A549 (cell line): Measurements from ENCODE around the gene GPR153. TPM values are rescaled to one million over a fixed set of nuclear protein-coding genes. Genes with fewer than 3 reads are reported as not detected.

ENCODE experiments used
- ATAC-seq, 2 experiments: fragments of 200-7000 bp in 1 of 2; fragments of >200 bp in 1 of 2; cut with Nextera tagmentation in 1 of 2; cut with Tn5 transposase in 1 of 2; 3 replicates each; pipeline versions ENCODE4 v1.8.0 to v1.9.1; 2018 to 2020; ENCODE audit warnings: mild to moderate bottlenecking in 1 of 2, moderate library complexity in 1 of 2
- CTCF ChIA-PET: fragments of 300-600 bp; sonication (Branson Sonifier 250); formaldehyde crosslinking; extraction: SDS; loops from one replicate; lab custom pipeline; 2021; ENCODE audit warnings: antibody characterized with exemption, inconsistent platforms; lab: Yijun Ruan, JAX
- POLR2A ChIA-PET: fragments of 350-600 bp; formaldehyde crosslinking; extraction: SDS; loops from one replicate; lab custom pipeline; 2021; ENCODE audit warnings: antibody characterized with exemption, inconsistent platforms; lab: Yijun Ruan, JAX
- DNase-seq, 2 experiments: peaks; one replicate each; pipeline versions ENCODE4 v3.0.0 to v3.0.0-alpha.2; 2011 to 2016; ENCODE audit warnings: low read depth in 1 of 2, low spot score in 1 of 2
- FAIRE-seq: peaks from 2 replicates; lab custom pipeline; 2011; peaks lifted over from hg19 to GRCh38; lab: Jason Lieb, UNC
- H3K27ac ChIP-seq, 2 experiments: fragments of >200 bp; sonication (Bioruptor Twin); formaldehyde crosslinking; 3 replicates each; pipeline ENCODE4 v1.5.1; 2016 to 2017
- H3K4me1 ChIP-seq: fragments of >200 bp; sonication (Bioruptor Twin); formaldehyde crosslinking; 3 replicates; pipeline ENCODE4 v1.6.1; 2016
- H3K4me2 ChIP-seq: fragments of >200 bp; sonication (Bioruptor Twin); formaldehyde crosslinking; 3 replicates; pipeline ENCODE4 v1.6.1; 2016
- H3K4me3 ChIP-seq: fragments of >200 bp; sonication (Bioruptor Twin); formaldehyde crosslinking; 3 replicates; pipeline ENCODE4 v1.5.1; 2016
- H3K9me3 ChIP-seq: fragments of >200 bp; sonication (Bioruptor Twin); formaldehyde crosslinking; 3 replicates; pipeline ENCODE4 v1.6.1; 2016
- ATOH8 ChIP-seq: fragments of 250-450 bp; sonication (Bioruptor Pico); IDR thresholded peaks from 2 replicates; pipeline ENCODE4 v1.5.0; 2020; ENCODE audit warnings: low read depth, mild to moderate bottlenecking, moderate library complexity
- CEBPB ChIP-seq, 2 experiments: fragments of >200 bp in 1 of 2; sonication (Bioruptor Twin) in 1 of 2; formaldehyde crosslinking in 1 of 2; IDR thresholded peaks; 2 replicates each; pipeline ENCODE4 v1.6.1; 2012 to 2016
- CHD2 ChIP-seq: fragments of 150-350 bp; IDR thresholded peaks from 2 replicates; pipeline ENCODE4 v1.6.1; 2014; ENCODE audit warnings: low read length; ENCODE audit not compliant: partially characterized antibody
- CHD4 ChIP-seq: fragments of 200-600 bp; sonication (generic); IDR thresholded peaks from 2 replicates; pipeline ENCODE4 v1.6.1; 2016; ENCODE audit warnings: antibody characterized with exemption, mild to moderate bottlenecking, borderline replicate concordance
- E2F6 ChIP-seq: IDR thresholded peaks from 2 replicates; pipeline ENCODE4 v1.6.1; 2012; ENCODE audit warnings: low read depth, borderline replicate concordance
- EHF ChIP-seq: fragments of 250-450 bp; sonication (Bioruptor Pico); IDR thresholded peaks from 2 replicates; pipeline ENCODE4 v1.5.0; 2020; ENCODE audit warnings: mild to moderate bottlenecking
- EHMT2 ChIP-seq: fragments of 200-600 bp; sonication (generic); IDR thresholded peaks from 2 replicates; pipeline ENCODE4 v1.6.1; 2016; ENCODE audit warnings: antibody characterized with exemption, low read depth, mild to moderate bottlenecking, moderate library complexity
- EP300 ChIP-seq, 2 experiments: fragments of >200 bp; sonication (Bioruptor Twin); formaldehyde crosslinking; IDR thresholded peaks; 2 replicates in 1 of 2; 3 replicates in 1 of 2; pipeline ENCODE4 v1.6.1; 2016 to 2017
- ESRRA ChIP-seq: fragments of 150-350 bp; IDR thresholded peaks from 2 replicates; pipeline ENCODE4 v1.6.1; 2014; ENCODE audit warnings: mild to moderate bottlenecking, low read length, borderline replicate concordance
- FOSL2 ChIP-seq, 2 experiments: fragments of 450-650 bp in 1 of 2; fragments of >200 bp in 1 of 2; sonication (Bioruptor Twin) in 1 of 2; formaldehyde crosslinking; IDR thresholded peaks; 2 replicates each; pipeline versions ENCODE4 v1.5.0 to v1.6.1; 2016 to 2020; ENCODE audit warnings: mild to moderate bottlenecking in 1 of 2, moderate library complexity in 1 of 2
- GATA3 ChIP-seq: IDR thresholded peaks from 2 replicates; pipeline ENCODE4 v1.6.1; 2012; ENCODE audit warnings: borderline replicate concordance
- HEYL ChIP-seq: fragments of 250-450 bp; sonication (Bioruptor Pico); IDR thresholded peaks from 2 replicates; pipeline ENCODE4 v1.8.0; 2021; ENCODE audit warnings: mild to moderate bottlenecking, moderate library complexity
- HMGXB4 ChIP-seq: fragments of 250-450 bp; sonication (Bioruptor Pico); IDR thresholded peaks from 2 replicates; pipeline ENCODE4 v1.5.0; 2021; ENCODE audit warnings: mild to moderate bottlenecking, moderate library complexity, borderline replicate concordance
- JUN ChIP-seq, 2 experiments: fragments of >200 bp; sonication (Bioruptor Twin); formaldehyde crosslinking; IDR thresholded peaks; 2 replicates in 1 of 2; 3 replicates in 1 of 2; pipeline ENCODE4 v1.6.1; 2016 to 2017
- KDM1A ChIP-seq: fragments of 200-600 bp; sonication (generic); IDR thresholded peaks from 2 replicates; pipeline ENCODE4 v1.6.1; 2016; ENCODE audit warnings: low read depth, mild to moderate bottlenecking
- MAX ChIP-seq: IDR thresholded peaks from 2 replicates; pipeline ENCODE4 v1.6.1; 2012
- MAZ ChIP-seq: fragments of 150-350 bp; IDR thresholded peaks from 2 replicates; pipeline ENCODE4 v1.6.1; 2014; ENCODE audit warnings: antibody characterized with exemption, low read depth, low read length, borderline replicate concordance
- MYC ChIP-seq: IDR thresholded peaks from 2 replicates; pipeline ENCODE4 v1.6.1; 2012; ENCODE audit warnings: mild to moderate bottlenecking, inconsistent platforms, low read length, improper control_type of control experiment, borderline replicate concordance
- NFE2L2 ChIP-seq: fragments of 150-350 bp; conservative IDR thresholded peaks from 2 replicates; pipeline ENCODE4 v1.6.1; 2014; ENCODE audit warnings: low read length
- PHF8 ChIP-seq: fragments of 200-600 bp; sonication (generic); IDR thresholded peaks from 2 replicates; pipeline ENCODE4 v1.6.1; 2016; ENCODE audit warnings: low read depth, mild to moderate bottlenecking, antibody characterized with exemption, moderate library complexity, borderline replicate concordance
- POLR2A ChIP-seq: IDR thresholded peaks from 2 replicates; pipeline ENCODE4 v1.6.1; 2012; ENCODE audit warnings: mild to moderate bottlenecking, low read length
- RCOR1 ChIP-seq: fragments of 150-350 bp; IDR thresholded peaks from 2 replicates; pipeline ENCODE4 v1.6.1; 2014; ENCODE audit warnings: antibody characterized with exemption, low read length, low read depth
- RFX5 ChIP-seq: fragments of 450-650 bp; IDR thresholded peaks from 2 replicates; pipeline ENCODE4 v1.7.1; 2014; ENCODE audit warnings: antibody characterized with exemption, mild to moderate bottlenecking, moderate library complexity
- RNF2 ChIP-seq: fragments of 200-600 bp; sonication (generic); IDR thresholded peaks from 2 replicates; pipeline ENCODE4 v1.6.1; 2016; ENCODE audit warnings: low read depth, mild to moderate bottlenecking, antibody characterized with exemption, moderate library complexity, borderline replicate concordance
- SMC3 ChIP-seq: fragments of >200 bp; sonication (Bioruptor Twin); formaldehyde crosslinking; IDR thresholded peaks from 3 replicates; pipeline ENCODE4 v1.6.1; 2018; ENCODE audit warnings: inconsistent platforms
- SREBF2 ChIP-seq: fragments of 450-650 bp; IDR thresholded peaks from 2 replicates; pipeline ENCODE4 v1.6.1; 2014; ENCODE audit warnings: mild to moderate bottlenecking, moderate library complexity
- TFCP2L1 ChIP-seq: fragments of 250-450 bp; sonication (Bioruptor Pico); IDR thresholded peaks from 2 replicates; pipeline ENCODE4 v1.5.0; 2021; ENCODE audit warnings: mild to moderate bottlenecking
- ZC3H11A ChIP-seq: fragments of 450-650 bp; IDR thresholded peaks from 2 replicates; pipeline ENCODE4 v1.6.1; 2014; ENCODE audit warnings: antibody characterized with exemption, mild to moderate bottlenecking
- ZFP36 ChIP-seq: fragments of 450-650 bp; IDR thresholded peaks from 2 replicates; pipeline ENCODE4 v1.6.1; 2014; ENCODE audit warnings: borderline replicate concordance; ENCODE audit not compliant: partially characterized antibody
- ZNF302 ChIP-seq: fragments of 250-450 bp; sonication (Bioruptor Pico); IDR thresholded peaks from 2 replicates; pipeline ENCODE4 v1.9.0; 2021; ENCODE audit warnings: inconsistent platforms, mild to moderate bottlenecking, moderate library complexity
- ZSCAN20 ChIP-seq: fragments of 250-450 bp; sonication (Bioruptor Pico); IDR thresholded peaks from 2 replicates; pipeline ENCODE4 v1.8.0; 2022; ENCODE audit warnings: mild to moderate bottlenecking, moderate library complexity
- WGBS: methylation state at CpG from one replicate; pipeline ENCODE4 v1.1.6; 2017; ENCODE audit errors: missing lambda C conversion rate; 5-methylcytosine and 5-hydroxymethylcytosine counted together
- polyA plus RNA-seq, 4 experiments: library from polyadenylated mRNA; depleted of rRNA in 3 of 4; stranded (reverse); fragments of >200 nt; fragmentation: RNase III in 1 of 4; extraction: RNeasy Plus Mini Kit Qiagen cat#74134 plus additional on column Dnase treatment in 1 of 4; gene quantifications; 2 replicates in 3 of 4; 3 replicates in 1 of 4; pipeline ENCODE4 v1.2.3, GENCODE V29; 2011 to 2017

Gene GPR153
- polyA plus RNA-seq, 2 of the 4 experiments (the other 2 are of a cell fraction) = 0.56 to 1.4 TPM

GRCh38 chr1:6263716-6264115 lies 2.8 kb upstream of the GPR153 start:
- no peak overlapping the region for H3K27ac ChIP-seq
- no peak for ATAC-seq
- TF ChIP-seq RFX5 (no peak), JUN (IDR thresholded peaks at IDR 0.05) (no peak), FOSL2 (IDR thresholded peaks at IDR 0.05) (no peak), FOSL2 (CRISPR knock-in tag; IDR thresholded peaks at IDR 0.05) (no peak), ZNF302 (CRISPR knock-in tag) (no peak), SREBF2 (no peak), EP300 (IDR thresholded peaks at IDR 0.05) (no peak), POLR2A (no peak), RCOR1 (no peak), ZC3H11A (no peak)
- no peak overlapping the region for H3K4me3 ChIP-seq
- WGBS = 79% methylated on average over 2 of the region's 7 CpGs
- H3K9me3 ChIP-seq = no peaks in the 10 kb centered on the region
- no peak for DNase-seq
- no peak overlapping the region for H3K4me2 ChIP-seq
- POLR2A ChIA-PET = no interaction called here
- peaks cover 3% of the 10 kb centered on the region; the same call in 1 of the 3 replicates for H3K4me1 ChIP-seq
- no peak for FAIRE-seq
- CTCF ChIA-PET = interaction anchor here (2.0 to 8.4 kb wide), 2 partner anchors 13 to 17 kb away, joined by 4 to 64 read pairs; no protein-coding TSS in a partner anchor

GRCh38 chr1:6262555-6263420 lies 1.9 kb upstream of the GPR153 start:
- CTCF ChIA-PET = interaction anchor here (0.5 to 8.4 kb wide), 3 partner anchors 12 to 151 kb away, joined by 3 to 64 read pairs (median 4); no protein-coding TSS in a partner anchor

GRCh38 chr1:6261615-6261995 lies 707 bp upstream of the GPR153 start:
- H3K4me3 ChIP-seq = peak overlapping the region; percentile 57
- POLR2A ChIA-PET = no interaction called here

More at GRCh38 chr1:6262555-6263420, 1.9 kb upstream of the GPR153 start:
- peaks cover 3% of the 10 kb centered on the region; the same call in 1 of the 3 replicates for H3K4me1 ChIP-seq
- H3K9me3 ChIP-seq = no peaks in the 10 kb centered on the region
- POLR2A ChIA-PET = no interaction called here
- 80% methylated on average over 9 of the region's 25 CpGs for WGBS
- H3K27ac ChIP-seq = no peak overlapping the region
- FAIRE-seq (no peak), ATAC-seq (no peak), DNase-seq (no peak)
- H3K4me2 ChIP-seq = no peak overlapping the region
- no peak overlapping the region for H3K4me3 ChIP-seq
- TF ChIP-seq E2F6 (no peak), PHF8 (no peak), ATOH8 (CRISPR knock-in tag) (no peak), EHF (CRISPR knock-in tag) (no peak), CEBPB (IDR thresholded peaks at IDR 0.05) (no peak), JUN (IDR thresholded peaks at IDR 0.05) (no peak), CHD2 (no peak), MAX (no peak), EP300 (IDR thresholded peaks at IDR 0.05) (no peak), ZC3H11A (no peak), HEYL (no peak), TFCP2L1 (CRISPR knock-in tag) (no peak), RNF2 (no peak), SMC3 (no peak), CHD4 (no peak), MAZ (no peak), ESRRA (no peak), FOSL2 (IDR thresholded peaks at IDR 0.05) (no peak), FOSL2 (CRISPR knock-in tag; IDR thresholded peaks at IDR 0.05) (no peak)

More at GRCh38 chr1:6261615-6261995, 707 bp upstream of the GPR153 start:
- H3K9me3 ChIP-seq = no peaks in the 10 kb centered on the region
- ATAC-seq = peak; percentile 1 to 14; a peak in 3 of 6 replicates
- CTCF ChIA-PET = interaction anchor here (8.4 kb wide), 1 partner anchor 14 kb away, joined by 64 read pairs; no protein-coding TSS in a partner anchor
- peak overlapping the region; percentile 97 for H3K4me2 ChIP-seq
- TF ChIP-seq HMGXB4 (CRISPR knock-in tag) (no peak), ZSCAN20 (CRISPR knock-in tag) (no peak), ZFP36 (no peak), MAZ (no peak), GATA3 (no peak), JUN (IDR thresholded peaks at IDR 0.05) (no peak), HEYL (no peak), NFE2L2 (no peak), MYC (no peak), EHMT2 (no peak), KDM1A (no peak), E2F6 (no peak)
- TF ChIP-seq, all 56 proteins: peak for 0
- no peak overlapping the region; a peak in 1 of 6 replicates for H3K27ac ChIP-seq
- 32% methylated on average over 5 of the region's 15 CpGs for WGBS
- FAIRE-seq (no peak), DNase-seq (no peak)
- H3K4me1 ChIP-seq = peaks cover 3% of the 10 kb centered on the region; the same call in 1 of the 3 replicates
